Bladder microvascular endothelial cell (primary cell): Measurements from ENCODE around the gene TTLL11. TPM values are rescaled to one million over a fixed set of nuclear protein-coding genes. Genes with fewer than 3 reads are reported as not detected.

ENCODE experiments used
- total RNA-seq: library from RNA; depleted of rRNA; stranded (reverse); fragments of >200 nt; gene quantifications from 2 replicates; pipeline ENCODE4 v1.2.3, GENCODE V29; 2014

Gene TTLL11
- 1.5 and 3.5 TPM in 2 replicates for total RNA-seq

GRCh38 chr9:122092611-122093506, at the start of gene TTLL11:
TTLL11 (minus strand) TSS chr9:122093308; CDS start chr9:122093148, 160 bp downstream.

Other genes starting within 250 kb of the TTLL11 start
- gene NDUFA8, start 66.5 kb upstream of the TTLL11 start, total RNA-seq, result 36.3 and 37.2 TPM in 2 replicates
- 0.49 TPM in 1 of 2 replicates, not detected in the other for gene MORN5, start 66.6 kb upstream of the TTLL11 start, total RNA-seq
- 14.1 and 20.4 TPM in 2 replicates for gene LHX6, start 135.6 kb upstream of the TTLL11 start, total RNA-seq
- gene RBM18, start 171.5 kb upstream of the TTLL11 start, total RNA-seq, result 6.5 and 9.4 TPM in 2 replicates
- 33.2 and 37.7 TPM in 2 replicates for gene MRRF, start 171.6 kb upstream of the TTLL11 start, total RNA-seq